ENCODE data around the gene LGALS7.

GRCh38 chr19:38744874-38745273 is 28.4 kb downstream of the LGALS7 start:
- TF ChIP-seq CTCF (IDR thresholded peaks at IDR 0.05; ENCODE audit: low read depth, low read length) (no peak), EZH2phosphoT487 (IDR thresholded peaks at IDR 0.05; ENCODE audit: low read depth) (no peak)

All from OCI-LY3 (cell line).